ENCODE measurements around the gene CD1B. TPM values are rescaled to one million over a fixed set of nuclear protein-coding genes. Genes with fewer than 3 reads are reported as not detected.
"Not testable (repeated sequence)": the region's sequence is repeated elsewhere in the genome, so short reads cannot be mapped to it uniquely, and the experiment has no call there.

CD1B gene
- total RNA-seq, 1 donor from 2014 or later = not detected

- H3K4me1 Mint-ChIP-seq (ENCODE audit: low read depth, unreplicated experiment) = peaks cover 13% of the 10 kb centered on the region
- H3K79me2 ChIP-seq (ENCODE audit: insufficient read depth, low read length) = no peaks in the 10 kb centered on the region
- no peak overlapping the region for H3K4me3 Mint-ChIP-seq (ENCODE audit: unreplicated experiment)
- H3K4me3 ChIP-seq (ENCODE audit: insufficient read depth, low read depth, low read length) = no peak overlapping the region
- no peak overlapping the region for H2AFZ ChIP-seq (ENCODE audit: low read depth, low read length)
- no peaks in the 10 kb centered on the region for H3K27me3 ChIP-seq (ENCODE audit: insufficient read depth, low read length)
- H3K9me3 Mint-ChIP-seq (ENCODE audit: unreplicated experiment) = peaks cover 8% of the 10 kb centered on the region
- no peak overlapping the region for H3K27ac Mint-ChIP-seq (ENCODE audit: unreplicated experiment)
- no peak overlapping the region for H3K27ac ChIP-seq (ENCODE audit: low read depth, low read length)
- FAIRE-seq (no peak), DNase-seq (ENCODE audit: low read depth) (no peak)
- H3K4me1 ChIP-seq (ENCODE audit: insufficient read depth, low read length) = no peaks in the 10 kb centered on the region
- no peak overlapping the region for H3K9ac ChIP-seq (ENCODE audit: low read length)
- H4K20me1 ChIP-seq (ENCODE audit: insufficient read depth, low read length) = no peaks in the 10 kb centered on the region
- no peaks in the 10 kb centered on the region for H3K36me3 ChIP-seq (ENCODE audit: insufficient read depth, low read length)
- TF ChIP-seq EZH2 (IDR thresholded peaks at IDR 0.05; ENCODE audit: insufficient read depth, low read length) = no peak
- TF ChIP-seq, protein P1, sequence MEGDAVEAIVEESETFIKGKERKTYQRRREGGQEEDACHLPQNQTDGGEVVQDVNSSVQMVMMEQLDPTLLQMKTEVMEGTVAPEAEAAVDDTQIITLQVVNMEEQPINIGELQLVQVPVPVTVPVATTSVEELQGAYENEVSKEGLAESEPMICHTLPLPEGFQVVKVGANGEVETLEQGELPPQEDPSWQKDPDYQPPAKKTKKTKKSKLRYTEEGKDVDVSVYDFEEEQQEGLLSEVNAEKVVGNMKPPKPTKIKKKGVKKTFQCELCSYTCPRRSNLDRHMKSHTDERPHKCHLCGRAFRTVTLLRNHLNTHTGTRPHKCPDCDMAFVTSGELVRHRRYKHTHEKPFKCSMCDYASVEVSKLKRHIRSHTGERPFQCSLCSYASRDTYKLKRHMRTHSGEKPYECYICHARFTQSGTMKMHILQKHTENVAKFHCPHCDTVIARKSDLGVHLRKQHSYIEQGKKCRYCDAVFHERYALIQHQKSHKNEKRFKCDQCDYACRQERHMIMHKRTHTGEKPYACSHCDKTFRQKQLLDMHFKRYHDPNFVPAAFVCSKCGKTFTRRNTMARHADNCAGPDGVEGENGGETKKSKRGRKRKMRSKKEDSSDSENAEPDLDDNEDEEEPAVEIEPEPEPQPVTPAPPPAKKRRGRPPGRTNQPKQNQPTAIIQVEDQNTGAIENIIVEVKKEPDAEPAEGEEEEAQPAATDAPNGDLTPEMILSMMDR (IDR thresholded peaks at IDR 0.05; ENCODE audit: insufficient read depth, low read depth, low read length) = no peak
- H3K27me3 Mint-ChIP-seq (ENCODE audit: low read depth, unreplicated experiment) = no peaks in the 10 kb centered on the region
- H3K4me2 ChIP-seq (ENCODE audit: low read length) = no peak overlapping the region
- H3K36me3 Mint-ChIP-seq (ENCODE audit: low read depth, unreplicated experiment) = no peaks in the 10 kb centered on the region
- no peaks in the 10 kb centered on the region for H3K9me3 ChIP-seq (ENCODE audit: insufficient read depth, low read depth, low read length)
Measured at GRCh38 chr1:158283965-158284364, 47.4 kb downstream of the CD1B start.

GRCh38 chr1:158282421-158282820 is 48.9 kb downstream of the CD1B start:
- not testable (repeated sequence) for H3K36me3 Mint-ChIP-seq (ENCODE audit: low read depth, unreplicated experiment); H3K4me3 ChIP-seq (ENCODE audit: insufficient read depth, low read depth, low read length); H3K4me1 ChIP-seq (ENCODE audit: insufficient read depth, low read length); H2AFZ ChIP-seq (ENCODE audit: low read depth, low read length); DNase-seq (ENCODE audit: low read depth); H3K4me3 Mint-ChIP-seq (ENCODE audit: unreplicated experiment); H3K27me3 ChIP-seq (ENCODE audit: insufficient read depth, low read length); H3K27ac ChIP-seq (ENCODE audit: low read depth, low read length); H3K4me2 ChIP-seq (ENCODE audit: low read length); H3K36me3 ChIP-seq (ENCODE audit: insufficient read depth, low read length); H3K9me3 Mint-ChIP-seq (ENCODE audit: unreplicated experiment); H3K9me3 ChIP-seq (ENCODE audit: insufficient read depth, low read depth, low read length); FAIRE-seq; H3K9ac ChIP-seq (ENCODE audit: low read length); H4K20me1 ChIP-seq (ENCODE audit: insufficient read depth, low read length); H3K27me3 Mint-ChIP-seq (ENCODE audit: low read depth, unreplicated experiment); H3K27ac Mint-ChIP-seq (ENCODE audit: unreplicated experiment); H3K79me2 ChIP-seq (ENCODE audit: insufficient read depth, low read length)
- H3K4me1 Mint-ChIP-seq (ENCODE audit: low read depth, unreplicated experiment) = peaks cover 13% of the 10 kb centered on the region

Other genes starting within 250 kb of the CD1B start
- 0.18 TPM in 1 of 2 replicates, not detected in the other for gene CD1D, start 150.6 kb downstream of the CD1B start, total RNA-seq
- gene CD1A, start 77.1 kb downstream of the CD1B start, total RNA-seq = not detected in 2 replicates
- gene CD1C, start 41.6 kb downstream of the CD1B start, total RNA-seq = not detected in 2 replicates
- not detected in 2 replicates for gene CD1E, start 22.4 kb upstream of the CD1B start, total RNA-seq
- not detected in 2 replicates for gene OR10T2, start 67.9 kb upstream of the CD1B start, total RNA-seq
- gene OR10K2, start 94.7 kb upstream of the CD1B start, total RNA-seq = not detected in 2 replicates
- not detected in 2 replicates for gene OR10K1, start 130.3 kb upstream of the CD1B start, total RNA-seq
- gene OR10R2, start 140.7 kb upstream of the CD1B start, total RNA-seq = not detected in 2 replicates
- not detected in 2 replicates for gene OR6Y1, start 222.9 kb upstream of the CD1B start, total RNA-seq
- not detected in 2 replicates for gene OR6P1, start 239.0 kb upstream of the CD1B start, total RNA-seq
- gene OR10X1, start 248.4 kb upstream of the CD1B start, total RNA-seq = not detected in 2 replicates